Measurements from ENCODE around the gene PALD1. TPM values are rescaled to one million over a fixed set of nuclear protein-coding genes. Genes with fewer than 3 reads are reported as not detected.

PALD1 gene
- total RNA-seq, 8 experiments from 2014 or later: 1.4 to 15.9 (median 2.7) TPM

DNA sequence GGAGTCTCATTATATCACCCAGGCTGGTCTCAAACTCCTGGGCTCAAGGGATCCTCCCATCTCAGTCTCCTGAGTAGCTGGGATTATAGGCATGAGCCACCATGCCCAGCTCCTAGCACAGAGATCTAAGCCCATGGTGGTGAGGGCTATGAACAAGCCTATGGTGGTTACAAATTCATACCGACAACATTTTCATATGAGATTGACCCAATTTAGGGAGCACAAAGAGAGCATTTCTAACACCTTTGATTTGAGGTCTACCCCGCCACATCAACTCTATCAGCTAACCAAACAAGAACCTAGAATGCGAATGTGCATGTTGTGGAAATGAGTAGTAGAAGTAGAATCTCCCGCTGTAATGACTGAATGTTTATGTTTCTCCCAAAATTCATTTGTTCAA, 138.2 kb downstream of the PALD1 start:
- Histone ChIP-seq H3K4me1 (replicated peaks in 1 of 2) (peaks cover 0 to 14% of the 10 kb centered on the region in 2 donors), H3K27ac (no peak overlapping the region), H3K4me3 (no peak overlapping the region)
- 82 to 100% (median 92%) methylated on average over 1 to 3 of the region's 4 CpGs; no CpG with 5 or more reads in 3 of the 10 experiments for WGBS, 10 experiments
- in situ Hi-C loops (cut with MboI; ENCODE audit: low pct_unique_long_range_greater_than_20kb in 2 of 9, low sequenced_read_pairs in 9 of 9, unreplicated experiment in 9 of 9): loop anchor here in 1 of 9 experiments (25.0 kb wide), 1 partner anchor 246 kb away; no protein-coding TSS in a partner anchor
- ATAC-seq (replicated peaks in 6 of 8): no peak

Other genes with a start within 250 kb of the PALD1 start
- 100 to 1,000 TPM; 113 to 213 (median 168) TPM for gene PPA1, start 245.3 kb upstream of the PALD1 start, total RNA-seq
- under 1 TPM in 7 of 8 experiments, not detected in 1; 0.04 to 0.28 (median 0.09) TPM for gene NPFFR1, start 194.8 kb upstream of the PALD1 start, total RNA-seq
- 10 to 100 TPM in 5 of 8 experiments, 1 to 10 TPM in 3; 4.5 to 23.0 (median 15.2) TPM for gene LRRC20, start 96.1 kb upstream of the PALD1 start, total RNA-seq
- gene EIF4EBP2, start 74.6 kb upstream of the PALD1 start, total RNA-seq: 10 to 100 TPM; 34.3 to 80.5 (median 42.3) TPM
- 1 to 10 TPM in 4 of 8 experiments, under 1 TPM in 3, not detected in 1; 0.21 to 1.2 (median 1.0) TPM for gene NODAL, start 37.1 kb upstream of the PALD1 start, total RNA-seq
- under 1 TPM in 5 of 8 experiments, not detected in 3; 0.05 to 0.45 (median 0.42) TPM for gene PRF1, start 124.0 kb downstream of the PALD1 start, total RNA-seq
- gene ADAMTS14, start 193.7 kb downstream of the PALD1 start, total RNA-seq: 1 to 10 TPM in 2 of 8 experiments, under 1 TPM in 6; 0.05 to 1.9 (median 0.50) TPM

Data from motor neuron (in vitro differentiated cells).